ENCODE data around the gene RECQL5.

Gene RECQL5

DNA sequence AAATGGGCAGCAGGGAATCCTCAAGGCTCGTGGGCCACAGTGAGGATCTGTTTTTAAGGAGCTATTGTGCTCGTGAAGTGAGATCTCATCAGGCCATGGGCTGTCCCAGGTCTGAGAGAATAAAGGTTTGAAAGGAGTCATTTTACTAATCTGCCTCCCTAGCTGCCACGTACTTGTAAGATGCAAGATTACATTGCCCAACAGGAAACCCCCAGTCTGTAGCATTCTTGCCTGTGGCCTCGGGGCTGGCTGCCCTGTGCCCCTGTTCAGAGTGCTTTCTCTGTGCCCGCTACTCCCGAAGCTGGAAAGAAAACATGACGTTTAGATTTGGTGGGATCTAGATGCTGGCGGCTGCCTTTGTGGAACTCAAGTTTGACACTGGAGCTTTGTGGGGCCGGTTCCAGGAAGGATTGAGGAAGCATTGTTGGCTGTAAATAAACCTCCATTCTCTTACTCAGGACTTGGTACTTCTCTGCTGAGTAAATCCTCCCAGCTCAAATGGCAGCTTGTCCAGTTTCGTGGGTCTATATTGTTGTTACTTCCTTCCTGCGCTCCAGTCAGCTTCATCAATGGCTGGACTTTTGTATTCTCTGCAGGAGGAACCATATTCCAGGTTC is 21.4 kb upstream of the RECQL5 start:
- peak in 1 of 56 donors; percentile 29 for DNase-seq

GRCh38 chr17:75685499-75685898 is 18.5 kb upstream of the RECQL5 start:
- DNase-seq = no peak

- DNase-seq = no peak
Observed at GRCh38 chr17:75684924-75685323, 18.0 kb upstream of the RECQL5 start.

DNA sequence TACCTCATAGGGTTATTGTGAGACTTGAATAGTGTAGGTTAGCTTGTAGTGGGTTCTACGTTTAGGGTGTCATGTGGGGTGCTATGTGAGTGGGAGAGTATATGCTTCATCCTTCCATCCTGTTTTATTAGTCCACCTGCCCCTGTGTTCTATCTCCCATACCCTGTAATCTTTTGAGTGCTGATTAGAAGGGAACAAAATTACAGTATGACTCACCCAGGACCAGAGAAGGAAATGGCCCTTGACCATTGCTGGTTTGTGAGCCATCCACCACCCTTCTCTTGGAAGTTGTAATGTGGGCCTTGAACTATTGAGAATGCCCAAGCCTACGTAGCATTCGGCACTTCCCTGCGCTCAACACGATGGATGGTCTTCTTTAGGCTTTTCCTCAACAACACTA is 17.3 kb upstream of the RECQL5 start:
- DNase-seq = no peak

- DNase-seq = no peak
Observed at GRCh38 chr17:75683583-75683982, 16.6 kb upstream of the RECQL5 start.

- no peak for DNase-seq
Observed at GRCh38 chr17:75681289-75681688, 14.3 kb upstream of the RECQL5 start.

DNA sequence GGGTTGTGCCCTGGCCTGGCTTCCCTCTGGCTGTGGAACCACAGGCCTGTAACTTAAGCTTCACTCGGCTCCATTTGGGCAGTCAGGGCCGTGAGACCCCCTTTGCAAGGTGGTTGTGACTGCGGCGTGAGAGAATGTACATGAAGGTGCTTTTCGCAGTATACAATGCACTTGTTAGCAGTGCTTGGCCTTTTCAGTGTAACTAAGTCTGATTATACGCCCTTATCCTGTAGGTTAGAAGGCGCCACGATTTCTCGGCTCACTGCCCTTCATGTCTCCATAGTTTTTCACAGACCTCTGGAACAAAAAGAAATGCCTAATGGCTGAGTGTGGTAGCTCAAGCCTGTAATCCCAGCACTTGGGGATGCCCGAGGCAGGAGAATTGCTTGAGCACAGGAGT is 13.5 kb upstream of the RECQL5 start:
- no peak for DNase-seq

GRCh38 chr17:75679706-75680211 is 12.8 kb upstream of the RECQL5 start:
- peak in 14 of 56 donors; percentile 12 to 58 (median 30) for DNase-seq

DNA sequence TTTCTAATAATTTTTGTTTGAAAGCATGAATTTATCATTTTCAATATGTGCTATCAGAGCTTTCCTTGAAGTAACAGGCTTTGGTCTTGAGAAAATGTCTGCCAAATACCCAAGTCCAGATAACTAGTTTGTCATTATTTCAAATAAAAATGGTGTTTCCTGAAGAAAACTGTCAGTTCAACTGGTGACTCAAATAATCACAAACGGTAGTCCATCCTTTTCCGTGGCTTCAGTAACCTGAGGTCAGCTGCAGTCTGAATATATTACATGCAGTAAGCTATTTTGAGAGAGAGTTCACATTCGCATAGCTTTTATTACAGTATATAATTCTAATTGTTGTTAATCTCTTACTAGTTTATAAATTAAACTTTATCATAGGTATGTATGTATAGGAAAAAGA is 9.5 kb upstream of the RECQL5 start:
- DNase-seq = no peak

GRCh38 chr17:75673487-75673886 is 6.5 kb upstream of the RECQL5 start:
- DNase-seq = no peak

DNA sequence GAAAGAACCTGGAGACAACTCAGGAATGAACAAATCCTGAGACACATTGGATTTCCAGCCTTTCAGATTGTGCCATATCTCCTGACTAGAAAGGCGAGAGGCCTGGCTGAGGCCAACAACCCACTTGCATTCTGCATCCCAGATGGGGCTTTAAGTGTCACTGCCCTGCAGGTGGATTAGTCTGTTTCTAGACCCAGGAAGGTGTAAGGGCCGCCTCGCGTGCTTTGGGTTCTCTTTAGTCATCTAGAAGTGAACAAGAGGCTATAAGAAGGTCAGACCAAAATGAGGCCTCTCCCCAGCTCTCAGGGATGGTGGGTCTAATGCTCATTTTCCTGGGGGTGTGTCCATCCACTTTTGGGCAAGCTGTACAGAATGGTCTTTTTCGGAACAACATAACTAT is 5.1 kb upstream of the RECQL5 start:
- DNase-seq = no peak

DNA sequence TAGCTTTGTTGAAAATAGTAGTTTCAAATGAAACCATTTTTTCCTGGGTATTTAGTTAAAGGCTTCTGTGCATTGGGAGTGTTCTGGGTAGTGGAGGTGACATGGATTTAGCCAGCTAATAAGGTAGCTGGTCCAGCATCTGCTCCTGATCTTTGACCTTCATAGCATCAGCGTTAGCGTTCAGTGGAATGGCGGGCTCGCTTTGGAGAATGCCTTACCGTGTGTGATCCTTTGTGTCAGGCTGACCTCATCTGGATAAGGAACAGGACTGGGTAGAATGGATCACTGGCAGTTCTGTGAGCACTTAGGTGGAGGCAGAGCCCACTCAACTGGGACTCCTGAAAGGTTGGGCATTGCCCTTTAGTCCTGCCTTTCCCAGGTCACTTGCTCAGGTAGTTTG is 3.9 kb upstream of the RECQL5 start:
- DNase-seq = no peak

DNA sequence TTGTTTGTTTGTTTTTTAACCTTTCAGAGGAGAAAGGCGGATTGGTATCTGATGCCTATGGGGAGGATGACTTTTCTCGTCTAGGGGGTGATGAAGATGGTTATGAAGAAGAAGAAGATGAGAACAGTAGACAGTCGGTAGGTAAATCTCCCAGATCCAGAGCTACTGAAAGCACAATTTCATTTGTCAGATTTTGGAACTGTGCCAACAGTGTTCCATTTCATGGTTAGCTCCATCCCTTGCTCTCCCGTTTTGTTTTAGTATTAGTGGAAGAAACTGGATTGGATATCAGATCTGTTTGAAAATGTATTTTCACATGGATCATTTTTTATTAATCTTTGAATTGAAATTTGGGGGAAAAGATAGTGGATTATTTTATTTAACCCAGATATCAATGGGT is 1.5 kb upstream of the RECQL5 start:
- no peak for DNase-seq

DNA sequence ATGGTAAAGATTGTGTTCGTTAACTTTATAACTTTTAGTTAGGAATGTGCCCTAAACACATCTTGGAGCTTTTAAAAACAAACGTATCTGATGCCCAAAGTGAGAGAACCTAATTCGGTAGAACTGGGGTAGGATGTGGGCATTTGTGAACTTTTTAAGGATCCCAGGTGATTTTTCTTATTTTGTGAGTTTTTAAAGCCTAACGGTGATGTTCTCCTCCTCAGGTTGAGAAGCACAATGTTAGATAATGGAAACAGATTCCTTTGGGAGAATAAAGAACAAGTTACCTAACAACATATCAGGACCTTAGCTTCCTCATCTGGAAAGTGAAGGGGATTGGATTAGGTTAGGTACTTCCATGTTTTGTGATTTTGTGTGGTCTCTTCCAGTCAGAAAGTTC is 871 bp upstream of the RECQL5 start:
- no peak for DNase-seq

DNA sequence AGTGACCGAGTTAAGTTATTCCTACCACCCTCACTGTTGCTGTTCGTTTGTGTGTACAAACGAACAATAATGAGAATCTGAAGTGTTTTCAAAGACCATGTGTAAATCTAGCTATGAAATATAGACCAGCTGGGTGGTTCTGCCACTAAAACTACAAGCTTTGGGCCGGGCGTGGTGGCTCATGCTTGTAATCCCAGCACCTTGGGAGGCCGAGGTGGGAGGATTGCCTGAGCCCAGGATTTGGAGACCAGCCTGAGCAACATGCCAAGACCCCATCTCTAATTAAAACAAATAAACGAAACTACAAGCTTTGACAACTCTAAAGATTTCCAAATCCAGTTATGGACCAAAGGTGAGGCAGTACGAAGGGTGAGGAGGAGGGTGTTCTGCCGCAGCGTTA is 973 bp downstream of the RECQL5 start:
- no peak for DNase-seq

GRCh38 chr17:75664099-75664549 is 2.8 kb downstream of the RECQL5 start:
- DNase-seq = no peak

- DNase-seq = no peak
Observed at GRCh38 chr17:75662511-75662910, 4.4 kb downstream of the RECQL5 start.

- DNase-seq = peak in 32 of 56 donors; percentile 26 to 89 (median 62)
Observed at GRCh38 chr17:75661531-75661930, 5.4 kb downstream of the RECQL5 start.

GRCh38 chr17:75658237-75658636 is 8.7 kb downstream of the RECQL5 start:
- no peak for DNase-seq

- peak in 13 of 56 donors; percentile 19 to 67 (median 44) for DNase-seq
Observed at GRCh38 chr17:75654176-75654575, 12.8 kb downstream of the RECQL5 start.

DNA sequence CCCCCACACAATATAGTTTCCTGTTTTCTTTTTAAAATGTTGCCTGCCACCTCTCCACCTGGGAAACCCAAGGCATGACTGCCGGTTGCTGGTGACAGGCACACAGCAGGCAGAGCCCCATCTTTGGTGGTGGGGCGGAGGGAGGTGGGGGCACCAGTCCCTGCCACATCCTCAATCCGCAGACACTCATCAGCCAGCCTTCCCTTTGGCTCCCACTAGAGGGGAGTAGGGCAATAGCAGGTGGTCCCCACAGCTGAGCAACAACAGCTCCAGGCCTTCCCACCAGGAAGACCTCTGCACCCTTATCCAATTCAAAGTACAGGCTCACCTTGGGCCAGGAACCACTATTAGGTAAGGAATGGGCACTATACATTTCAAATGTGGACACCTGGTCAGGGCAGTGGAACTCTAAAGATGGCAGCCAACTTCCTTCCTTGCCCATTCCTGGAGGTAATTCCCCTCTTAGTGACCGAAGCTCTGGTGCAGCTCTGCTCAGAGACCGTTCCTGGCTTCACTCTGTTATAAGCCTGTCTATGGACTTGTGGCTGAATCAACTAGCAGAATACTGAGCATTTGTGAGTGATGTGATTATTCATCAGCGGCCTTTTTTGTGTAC is 13.9 kb downstream of the RECQL5 start:
- peak in 12 of 56 donors; percentile 9 to 55 (median 32) for DNase-seq

DNA sequence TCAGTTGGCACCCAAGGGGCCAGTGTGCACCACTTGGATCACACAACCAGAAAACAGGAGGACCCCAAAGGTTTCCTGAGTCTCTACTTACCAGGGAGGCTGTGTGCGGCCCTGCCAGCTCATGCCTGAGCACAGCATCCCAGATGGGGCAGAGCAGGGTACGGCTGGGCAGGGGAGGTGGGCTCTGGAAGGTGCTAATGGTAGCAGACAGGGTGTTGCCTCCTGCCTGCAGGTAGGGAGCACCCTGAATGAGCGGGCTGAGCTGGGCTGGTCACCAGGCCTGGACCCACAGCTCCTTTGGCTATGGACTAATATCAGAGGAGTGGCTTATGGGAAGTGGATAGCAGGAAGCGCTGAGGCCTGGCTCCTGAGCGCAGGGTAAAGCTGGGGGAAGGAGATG is 14.6 kb downstream of the RECQL5 start:
- DNase-seq = no peak

- DNase-seq = no peak
Observed at GRCh38 chr17:75650874-75651273, 16.1 kb downstream of the RECQL5 start.
